Fibroblast of skin of abdomen (primary cell): ENCODE measurements around the gene TMEM156.
"Not testable (repeated sequence)": the region's sequence is repeated elsewhere in the genome, so short reads cannot be mapped to it uniquely, and the experiment has no call there.

ENCODE experiments used
- DNase-seq: peaks from one replicate; pipeline ENCODE4 v3.0.0-alpha.2; 2013

TMEM156 gene

GRCh38 chr4:38988353-38988752 lies 43.9 kb downstream of the TMEM156 start:
- not testable (repeated sequence) for DNase-seq

DNA sequence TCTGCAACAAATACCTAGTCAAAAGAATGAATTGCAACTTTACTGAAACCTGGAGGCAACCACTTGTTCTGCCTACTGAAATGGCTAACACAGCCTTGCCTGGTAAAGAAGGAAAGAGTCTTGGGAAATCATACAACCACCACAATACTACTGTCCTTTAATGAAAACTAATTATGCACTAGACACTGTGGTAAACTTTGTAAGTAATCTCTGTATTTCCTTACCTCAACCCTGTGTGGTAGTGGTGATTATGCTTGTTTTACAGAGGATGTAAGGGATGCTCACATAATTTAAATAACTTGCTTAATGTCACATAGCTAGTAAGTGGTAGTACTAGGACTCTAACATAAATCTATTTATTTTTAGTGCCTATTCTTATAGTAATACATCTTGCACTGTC lies 44.7 kb downstream of the TMEM156 start:
- DNase-seq, result no peak

- no peak for DNase-seq
Observed at GRCh38 chr4:38985410-38986100, 46.7 kb downstream of the TMEM156 start.

GRCh38 chr4:38983787-38984598 lies 48.2 kb downstream of the TMEM156 start:
- peak; percentile 69 for DNase-seq

DNA sequence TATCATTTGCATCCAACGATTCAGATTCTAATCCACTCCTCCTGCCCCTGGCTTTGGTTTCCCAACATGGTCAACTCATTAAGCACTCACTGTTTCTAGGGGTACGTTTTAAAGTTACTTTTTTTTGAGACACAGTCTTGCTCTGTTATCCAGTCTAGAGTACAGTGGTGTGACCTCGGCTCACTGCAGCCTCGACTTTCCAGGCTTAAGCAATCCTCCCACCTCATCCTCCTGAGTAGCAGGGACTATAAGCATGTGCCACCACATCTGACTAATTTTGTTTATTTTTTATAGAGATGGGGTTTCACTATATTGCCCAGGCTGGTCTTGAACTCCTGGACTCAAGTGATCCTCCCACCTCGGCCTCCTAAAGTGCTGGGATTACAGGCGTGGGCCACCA lies 48.9 kb downstream of the TMEM156 start:
- no peak for DNase-seq

DNA sequence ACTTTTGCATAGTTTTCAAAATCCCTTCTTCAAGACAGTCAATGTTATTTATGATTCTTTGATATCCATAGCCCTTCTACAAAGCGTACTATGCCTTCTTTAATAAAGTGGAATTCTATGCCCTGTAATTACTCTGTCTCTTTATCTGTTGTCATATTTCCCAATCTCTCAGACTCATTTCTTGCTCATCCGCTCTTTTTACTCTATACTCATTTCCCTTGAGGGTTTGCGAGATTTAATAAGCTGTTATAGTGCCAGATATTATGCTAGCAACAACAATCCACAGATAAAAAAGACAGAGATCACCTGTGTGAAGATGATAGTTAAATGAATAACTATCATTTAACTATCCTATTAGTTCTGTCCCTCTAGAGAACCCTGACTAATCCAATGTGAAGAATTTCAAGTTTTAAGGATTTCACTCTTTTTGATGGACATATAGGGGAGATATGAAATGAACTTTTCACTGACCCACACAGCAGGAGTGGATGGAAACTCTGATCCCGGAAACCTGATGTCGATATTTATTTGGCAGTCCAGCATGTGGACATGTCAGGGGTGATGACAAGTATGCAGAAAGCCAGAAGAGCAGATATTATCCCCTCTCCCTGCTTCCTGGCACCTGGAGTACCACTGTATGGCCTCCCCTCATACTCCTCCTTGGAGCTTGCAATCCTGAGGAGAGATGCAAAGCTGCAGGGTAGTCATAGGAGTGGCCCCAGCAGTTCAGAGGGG lies 49.7 kb downstream of the TMEM156 start:
- no peak for DNase-seq

- DNase-seq, result peak; percentile 91
Observed at GRCh38 chr4:38980903-38981676, 51.1 kb downstream of the TMEM156 start.

- peak; percentile 41 for DNase-seq
Observed at GRCh38 chr4:38979511-38980230, 52.5 kb downstream of the TMEM156 start.

DNA sequence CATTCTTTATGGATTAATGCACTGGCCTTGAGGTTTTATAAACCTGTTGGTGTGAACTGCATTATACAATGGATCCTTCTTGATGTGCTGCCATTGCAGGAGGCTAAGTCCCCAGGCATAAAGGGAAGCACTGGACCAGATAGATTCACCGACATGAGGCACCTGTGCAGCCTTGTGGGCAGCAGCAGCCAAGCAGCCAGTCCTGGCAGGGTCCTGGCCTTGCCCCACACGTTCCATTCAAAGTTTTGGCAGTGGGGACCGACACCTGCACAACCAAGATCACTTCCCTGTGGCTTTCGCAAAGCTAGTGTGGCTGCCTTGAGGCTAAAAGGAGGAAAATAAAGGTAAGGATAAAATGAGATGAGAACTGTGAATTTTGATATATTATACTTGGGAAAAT lies 53.1 kb downstream of the TMEM156 start:
- DNase-seq, result no peak

DNA sequence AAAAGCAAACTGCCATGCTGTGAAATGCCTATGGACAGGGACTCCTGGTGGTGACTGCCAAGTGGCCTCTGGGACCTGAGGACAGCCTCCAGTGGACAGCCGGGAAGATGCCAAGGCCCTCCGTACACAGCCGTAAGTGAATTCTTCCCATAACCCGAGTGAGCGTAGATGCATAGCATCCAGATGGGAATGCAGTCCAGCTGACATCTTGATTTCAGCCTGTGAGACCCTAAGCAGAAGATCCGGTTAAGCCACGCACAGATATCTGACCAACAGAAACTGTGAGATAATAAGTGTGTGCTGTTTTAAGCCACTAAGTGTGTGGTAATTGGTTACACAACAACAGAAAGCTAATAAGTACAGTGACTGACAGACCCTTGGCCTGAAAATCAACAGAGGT lies 55.9 kb downstream of the TMEM156 start:
- DNase-seq, result no peak

DNA sequence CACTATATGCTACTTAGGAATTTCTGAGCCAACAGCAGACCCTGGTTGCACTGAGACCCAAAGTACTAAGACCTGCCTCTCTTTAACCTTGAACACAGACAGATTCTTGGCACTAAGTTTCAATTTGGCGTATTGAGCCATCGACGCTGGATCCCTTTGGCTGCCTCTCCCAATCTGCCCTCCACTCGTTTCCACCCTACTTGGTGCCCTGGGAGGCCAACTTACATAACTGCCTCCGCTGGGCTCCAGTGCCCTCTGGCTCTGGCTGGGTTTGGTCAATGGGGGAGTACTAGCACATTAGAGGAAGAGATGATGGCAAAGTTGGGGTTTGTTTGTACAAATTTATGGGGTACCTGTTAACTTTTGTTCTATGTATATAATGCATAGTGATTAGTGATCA lies 63.5 kb downstream of the TMEM156 start:
- no peak for DNase-seq

- peak; percentile 99 for DNase-seq
Observed at GRCh38 chr4:38967260-38968095, 64.7 kb downstream of the TMEM156 start.

GRCh38 chr4:38965866-38966265 lies 66.3 kb downstream of the TMEM156 start:
- no peak for DNase-seq

DNA sequence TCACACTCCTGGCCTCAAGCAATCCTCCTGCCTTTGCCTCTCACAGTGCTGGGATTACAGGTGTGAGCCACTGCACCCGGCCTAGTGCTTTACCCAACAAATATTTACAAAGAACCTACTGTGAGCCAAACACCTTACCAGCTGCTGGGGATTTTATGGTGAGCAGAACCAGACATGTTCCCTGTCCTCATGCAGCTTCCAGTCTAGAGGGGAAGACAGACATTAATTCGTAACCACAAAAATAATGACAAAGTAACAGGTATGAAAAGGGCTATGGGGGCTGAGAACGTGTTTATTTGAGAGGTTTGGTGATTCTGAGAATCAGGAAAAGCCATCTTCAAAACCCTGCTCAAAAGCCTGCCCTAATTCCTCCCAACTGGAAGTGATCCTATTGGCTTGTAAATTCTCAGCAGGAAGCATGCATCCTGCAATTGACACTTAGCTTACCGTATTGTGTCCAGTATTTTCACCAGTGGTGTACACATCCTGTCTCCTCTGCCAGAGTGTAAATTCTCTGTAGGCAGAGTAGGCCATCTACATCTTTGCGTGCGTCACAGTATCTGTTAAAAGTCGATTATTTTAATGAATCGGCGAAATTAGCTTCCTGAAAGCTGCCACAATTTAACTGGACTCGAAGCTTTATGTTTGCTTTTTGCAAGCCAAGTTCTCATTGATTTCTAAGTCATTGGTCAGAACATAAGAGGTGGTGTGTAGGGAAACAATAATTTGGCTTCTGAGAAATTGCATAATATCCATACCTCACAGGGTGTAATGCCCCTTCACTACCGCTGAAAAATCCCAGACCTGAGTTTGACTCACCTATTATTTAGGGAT lies 67.0 kb downstream of the TMEM156 start:
- DNase-seq, result no peak

GRCh38 chr4:38959248-38959647 lies 73.0 kb downstream of the TMEM156 start:
- not testable (repeated sequence) for DNase-seq

GRCh38 chr4:38958453-38959190 lies 73.6 kb downstream of the TMEM156 start:
- peak; percentile 73 for DNase-seq

- DNase-seq, result no peak
Observed at GRCh38 chr4:38957893-38958292, 74.3 kb downstream of the TMEM156 start.

GRCh38 chr4:38957261-38957815 lies 74.9 kb downstream of the TMEM156 start:
- DNase-seq, result no peak

DNA sequence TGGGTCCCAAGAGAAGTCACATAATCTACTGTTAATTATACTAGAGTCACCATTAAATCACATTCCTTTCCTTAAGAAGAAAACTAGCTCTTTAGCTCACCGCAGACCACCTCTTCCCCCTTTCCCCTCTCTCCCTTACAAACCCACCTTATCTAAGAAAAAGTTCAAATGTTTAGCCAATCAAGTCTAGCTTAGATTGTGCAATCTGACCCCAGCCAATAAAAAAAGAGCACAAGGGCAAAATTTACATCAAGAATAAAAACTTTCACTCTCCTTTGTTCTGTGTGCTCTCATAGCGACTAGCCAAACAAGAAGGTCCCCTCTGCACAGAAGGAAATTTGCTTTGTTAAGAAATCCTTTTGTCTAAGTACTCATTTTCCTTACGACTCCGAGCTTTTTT lies 76.3 kb downstream of the TMEM156 start:
- no peak for DNase-seq
